SK-N-MC (cell line): ENCODE results near the gene KIAA1217.

ENCODE experiments used
- EZH2 ChIP-seq: fragments of 200-600 bp; sonication (generic); IDR thresholded peaks from one replicate; pipeline ENCODE4 v1.6.1; 2017; ENCODE audit warnings: antibody characterized with exemption
- POLR2AphosphoS5 ChIP-seq: IDR thresholded peaks from 2 replicates; pipeline ENCODE4 v1.6.1; 2012; ENCODE audit warnings: mild to moderate bottlenecking, low read depth, low read length, borderline replicate concordance

DNA sequence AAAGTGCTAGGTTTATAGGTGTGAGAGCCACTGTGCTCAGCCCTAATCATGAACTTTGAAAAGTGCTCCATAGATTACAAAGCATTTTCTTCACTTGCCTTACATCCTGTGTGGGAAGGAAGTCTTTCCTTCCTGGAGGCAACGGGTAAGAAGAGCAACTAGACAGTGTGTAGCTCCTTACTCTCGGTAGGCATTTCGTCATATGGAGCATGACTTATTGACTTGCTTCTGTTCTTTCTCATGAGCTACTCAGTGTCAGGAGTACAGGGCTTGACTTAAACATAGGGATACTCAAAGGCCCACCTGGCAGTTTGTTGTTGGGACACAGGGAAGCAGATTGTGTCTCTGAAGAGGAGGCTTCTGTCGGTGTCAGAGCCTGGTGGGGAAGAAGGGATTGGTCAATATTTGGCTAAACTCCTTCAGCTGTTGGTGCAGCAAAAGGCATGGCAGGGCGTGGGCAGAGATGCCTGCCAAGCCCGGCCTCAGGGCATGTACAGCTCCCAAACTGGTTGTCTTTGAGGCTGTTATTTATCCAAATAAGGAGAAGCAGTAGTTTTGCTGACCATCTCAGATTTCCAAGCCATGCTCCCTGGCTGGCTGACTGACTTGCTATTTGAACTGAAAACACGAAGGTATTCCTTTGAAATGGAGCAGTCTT, 248.9 kb downstream of the KIAA1217 start:
- TF ChIP-seq EZH2 (no peak), POLR2AphosphoS5 (no peak)
